Fibroblast of villous mesenchyme (primary cell): ENCODE data around the gene CTNNA3. TPM values are rescaled to one million over a fixed set of nuclear protein-coding genes. Genes with fewer than 3 reads are reported as not detected.

Source experiments
- DNase-seq: peaks from one replicate; pipeline ENCODE4 v3.0.0-alpha.2; 2010; ENCODE audit warnings: low read depth
- H3K4me3 ChIP-seq: 2 replicates; pipeline ENCODE4 v1.5.1; 2011; ENCODE audit warnings: low read depth, mild to moderate bottlenecking, low read length
- CTCF ChIP-seq: IDR thresholded peaks from 2 replicates; pipeline ENCODE4 v1.5.1; 2012; ENCODE audit warnings: low read depth, mild to moderate bottlenecking, low read length; ENCODE audit not compliant: insufficient read depth
- total RNA-seq: library from RNA; depleted of rRNA; stranded (reverse); fragments of >200 nt; gene quantifications from 2 replicates; pipeline ENCODE4 v1.2.3, GENCODE V29; 2012

Gene CTNNA3
- total RNA-seq, 1 donor = not detected

DNA sequence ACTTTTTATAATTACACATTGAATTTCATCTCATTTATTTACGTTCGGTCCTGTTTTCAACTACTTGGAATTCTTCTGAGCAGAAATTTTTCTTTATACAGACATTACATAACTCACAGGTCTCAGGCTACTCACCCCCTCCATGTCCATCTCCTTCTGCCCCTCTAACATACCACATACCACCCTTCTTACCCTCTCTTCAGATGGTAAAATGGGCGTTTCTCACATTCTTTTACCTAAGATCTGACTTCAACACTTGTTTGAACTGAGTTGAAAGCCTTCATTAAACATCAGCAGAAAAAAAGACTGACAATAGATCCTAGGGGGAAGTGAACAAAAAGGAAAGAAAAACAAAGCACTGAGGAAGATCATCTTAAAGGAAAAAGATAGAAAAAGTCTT lies 309.7 kb downstream of the CTNNA3 start:
- no peak overlapping the region for H3K4me3 ChIP-seq
- no peak for DNase-seq
- no peak for TF ChIP-seq CTCF

- H3K4me3 ChIP-seq = no peak overlapping the region
- TF ChIP-seq CTCF = no peak
- DNase-seq = no peak
These were observed 310.4 kb downstream of the CTNNA3 start for GRCh38 chr10:67385566-67385965.

DNA sequence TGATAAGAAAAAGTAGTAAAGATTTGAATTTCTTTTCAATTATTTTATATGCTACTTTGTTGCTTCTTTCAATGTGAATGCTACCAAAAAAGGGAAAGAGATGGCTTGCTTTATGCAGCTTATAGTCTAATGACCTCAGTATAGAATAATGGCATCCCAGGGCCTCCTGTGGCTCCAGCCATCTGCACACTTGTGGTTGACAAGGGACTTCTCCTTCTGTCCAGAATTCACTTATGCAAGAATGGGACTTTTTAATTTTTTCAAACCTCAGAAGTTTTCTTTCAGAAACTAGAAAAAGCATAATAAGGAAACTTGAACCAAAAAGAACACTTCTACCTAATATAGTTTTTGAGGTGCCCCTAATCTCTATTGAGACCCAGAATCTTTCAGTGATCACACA lies 310.9 kb downstream of the CTNNA3 start:
- TF ChIP-seq CTCF = no peak
- DNase-seq = no peak
- H3K4me3 ChIP-seq = no peak overlapping the region

DNA sequence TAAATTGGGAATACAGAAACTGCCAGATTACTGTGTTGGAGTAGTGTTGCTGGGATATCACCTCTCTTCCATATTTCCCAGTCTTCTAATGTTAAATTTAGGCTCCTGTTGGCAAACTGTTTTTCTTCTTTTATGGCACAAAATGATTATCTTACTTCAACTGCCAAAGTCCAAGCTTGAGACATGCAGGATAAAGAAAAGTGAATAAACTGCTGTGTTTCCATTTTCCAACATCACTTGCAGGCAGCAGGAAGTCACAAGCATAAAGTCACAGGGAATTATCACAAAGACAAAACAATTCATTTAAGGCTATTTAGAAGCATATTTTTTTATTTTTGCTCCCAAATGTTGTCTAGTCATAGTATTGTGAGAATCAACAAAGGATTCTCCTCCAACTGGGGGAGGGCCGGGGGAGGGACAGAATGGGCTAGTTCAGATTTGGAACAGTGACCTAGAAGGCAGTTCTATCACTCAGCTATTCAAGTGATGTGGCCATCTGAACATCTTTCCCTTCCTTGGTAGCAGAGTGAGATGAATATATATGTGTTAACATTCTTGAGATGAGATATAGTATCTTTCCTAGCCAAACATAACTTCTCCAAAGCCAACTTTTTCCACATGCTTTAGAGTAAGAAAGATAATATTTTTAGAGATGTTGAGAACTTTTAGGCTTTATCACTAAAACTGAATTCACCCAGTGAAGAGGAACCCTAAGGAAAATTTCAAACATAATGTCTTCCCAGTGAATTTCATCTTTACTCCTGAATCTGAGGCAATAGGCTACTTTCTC lies 364.7 kb downstream of the CTNNA3 start:
- no peak overlapping the region for H3K4me3 ChIP-seq
- no peak for DNase-seq
- no peak for TF ChIP-seq CTCF

GRCh38 chr10:67327626-67328535 lies 368.1 kb downstream of the CTNNA3 start:
- no peak for TF ChIP-seq CTCF
- DNase-seq = no peak
- H3K4me3 ChIP-seq = no peak overlapping the region

DNA sequence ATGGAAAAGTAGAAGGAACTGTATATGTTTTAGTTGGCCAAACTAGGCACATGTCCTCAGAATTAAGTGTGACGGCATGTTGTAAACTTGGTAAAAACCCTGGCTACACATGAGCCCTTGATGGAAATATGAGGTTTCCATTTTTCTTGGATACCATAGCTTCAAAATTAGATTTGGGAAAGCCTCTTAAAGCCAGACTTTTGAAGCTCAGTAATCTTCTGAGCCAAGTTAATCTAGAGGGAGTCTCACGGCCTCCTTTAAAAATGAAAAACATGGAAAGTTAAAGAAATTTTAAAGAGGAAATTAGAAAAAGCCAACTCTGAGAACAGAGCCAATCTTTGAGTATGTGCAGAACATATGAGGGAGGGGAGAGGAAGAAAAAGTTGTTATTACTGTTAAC lies 376.0 kb downstream of the CTNNA3 start:
- no peak overlapping the region for H3K4me3 ChIP-seq
- no peak for DNase-seq
- no peak for TF ChIP-seq CTCF
